ENCODE results near the gene NBPF3.

- no peak for TF ChIP-seq CTCF (IDR thresholded peaks at IDR 0.05)
- TF ChIP-seq POLR2A (IDR thresholded peaks at IDR 0.05) = no peak
Observed at GRCh38 chr1:21506804-21507203, 66.9 kb downstream of the NBPF3 start.

Measured in esophagus squamous epithelium (tissue), 4 donors.